ENCODE measurements around the gene RIMOC1.

RIMOC1 gene

GRCh38 chr5:41924872-41925554 lies 20.9 kb downstream of the RIMOC1 start, which contains the start of gene FBXO4:
Gene FBXO4, plus strand, starts transcription at chr5:41925281. Its CDS starts 29 bp downstream, at chr5:41925310.
- peak; percentile 38 for TF ChIP-seq CTCF (conservative IDR thresholded peaks at IDR 0.05; ENCODE audit: control insufficient read depth, insufficient read depth, low read depth, low read length)
- H3K4me3 ChIP-seq (ENCODE audit: control insufficient read depth, low read depth, low read length): peak within 1 kb of the TSS; percentile 64
- peak; percentile 82 for DNase-seq (ENCODE audit: low read depth)

GRCh38 chr5:41925555-41925951 lies 21.4 kb downstream of the RIMOC1 start:
- peak overlapping the region; percentile 64 for H3K4me3 ChIP-seq (ENCODE audit: control insufficient read depth, low read depth, low read length)
- no peak for TF ChIP-seq CTCF (conservative IDR thresholded peaks at IDR 0.05; ENCODE audit: control insufficient read depth, insufficient read depth, low read depth, low read length)
- DNase-seq (ENCODE audit: low read depth): peak; percentile 56

- no peak for TF ChIP-seq CTCF (conservative IDR thresholded peaks at IDR 0.05; ENCODE audit: control insufficient read depth, insufficient read depth, low read depth, low read length)
Measured at GRCh38 chr5:41927604-41928003, 23.5 kb downstream of the RIMOC1 start.

GRCh38 chr5:41929035-41929434 lies 24.9 kb downstream of the RIMOC1 start:
- H3K4me3 ChIP-seq (ENCODE audit: control insufficient read depth, low read depth, low read length): no peak overlapping the region
- TF ChIP-seq CTCF (conservative IDR thresholded peaks at IDR 0.05; ENCODE audit: control insufficient read depth, insufficient read depth, low read depth, low read length): no peak
- DNase-seq (ENCODE audit: low read depth): no peak

More at GRCh38 chr5:41927604-41928003, 23.5 kb downstream of the RIMOC1 start:
- H3K4me3 ChIP-seq (ENCODE audit: control insufficient read depth, low read depth, low read length): no peak overlapping the region
- no peak for DNase-seq (ENCODE audit: low read depth)

GRCh38 chr5:41932770-41933169 lies 28.6 kb downstream of the RIMOC1 start:
- H3K4me3 ChIP-seq (ENCODE audit: control insufficient read depth, low read depth, low read length): no peak overlapping the region
- TF ChIP-seq CTCF (conservative IDR thresholded peaks at IDR 0.05; ENCODE audit: control insufficient read depth, insufficient read depth, low read depth, low read length): no peak
- no peak for DNase-seq (ENCODE audit: low read depth)

- H3K4me3 ChIP-seq (ENCODE audit: control insufficient read depth, low read depth, low read length): no peak overlapping the region
- no peak for TF ChIP-seq CTCF (conservative IDR thresholded peaks at IDR 0.05; ENCODE audit: control insufficient read depth, insufficient read depth, low read depth, low read length)
- DNase-seq (ENCODE audit: low read depth): no peak
Measured at GRCh38 chr5:41935544-41935943, 31.4 kb downstream of the RIMOC1 start.

All from fibroblast of mammary gland (primary cell).